Panc1 (cell line): ENCODE results near the gene SHF. TPM values are rescaled to one million over a fixed set of nuclear protein-coding genes. Genes with fewer than 3 reads are reported as not detected.

Experiments used
- ATAC-seq: fragments of 200-7000 bp; cut with Tn5 transposase; 2 replicates; pipeline ENCODE4 v1.9.1; 2020; ENCODE audit warnings: mild to moderate bottlenecking, moderate library complexity
- BruUV-seq: library from RNA; stranded (reverse); fragments of 400-500 nt; replicated peaks from 2 replicates; lab custom pipeline; 2021; lab: Mats Ljungman, UMichigan
- CTCF ChIA-PET: fragments of 300-600 bp; sonication (Branson Sonifier 250); formaldehyde crosslinking; loops from one replicate; lab custom pipeline; 2022; ENCODE audit warnings: antibody characterized with exemption; lab: Charles Lee
- POLR2A ChIA-PET: fragments of 300-600 bp; sonication (Branson Sonifier 250); formaldehyde crosslinking; loops from one replicate; lab custom pipeline; 2022; ENCODE audit warnings: antibody characterized with exemption; lab: Charles Lee
- DNase-seq: peaks from one replicate; pipeline ENCODE4 v3.0.0-alpha.2; 2010; ENCODE audit warnings: low read depth, low spot score
- H3K27ac ChIP-seq: 2 replicates; pipeline ENCODE4 v1.5.1; 2011; ENCODE audit warnings: mild to moderate bottlenecking, low read length, inconsistent platforms
- H3K27me3 ChIP-seq: fragments of 200-500 bp; sonication (Bioruptor generic); 2 replicates; pipeline ENCODE4 v1.6.0; 2014; ENCODE audit warnings: low read length, inconsistent platforms; ENCODE audit not compliant: control insufficient read depth, insufficient read depth
- H3K36me3 ChIP-seq: fragments of 200-500 bp; sonication (Bioruptor generic); 2 replicates; pipeline ENCODE4 v1.5.1; 2014; ENCODE audit warnings: inconsistent platforms, mild to moderate bottlenecking, low read length, moderate library complexity; ENCODE audit not compliant: control insufficient read depth, insufficient read depth
- H3K4me1 ChIP-seq: 2 replicates; pipeline ENCODE4 v1.5.1; 2011; ENCODE audit warnings: inconsistent platforms, mild to moderate bottlenecking, low read length, moderate library complexity; ENCODE audit not compliant: control insufficient read depth, insufficient read depth
- H3K4me3 ChIP-seq, 2 experiments: 2 replicates each; pipeline ENCODE4 v1.5.1; 2011 to 2012; ENCODE audit warnings: low read depth in 2 of 2, low read length in 2 of 2, mild to moderate bottlenecking in 2 of 2, inconsistent platforms in 1 of 2, moderate library complexity in 1 of 2
- H3K9me3 ChIP-seq: fragments of 200-500 bp; sonication (Bioruptor generic); 2 replicates; pipeline ENCODE4 v1.5.1; 2014; ENCODE audit warnings: low read depth, mild to moderate bottlenecking, inconsistent platforms, low read length, moderate library complexity; ENCODE audit not compliant: control insufficient read depth, insufficient read depth
- POLR2AphosphoS5 ChIP-seq: IDR thresholded peaks from 2 replicates; pipeline ENCODE4 v1.6.1; 2012; ENCODE audit warnings: mild to moderate bottlenecking, low read depth, low read length, moderate library complexity
- REST ChIP-seq, 2 experiments: IDR thresholded peaks; 2 replicates each; pipeline ENCODE4 v1.6.1; 2011 to 2012; ENCODE audit warnings: low read depth in 2 of 2, control low read depth in 1 of 2, low read length in 1 of 2, mild to moderate bottlenecking in 1 of 2, moderate library complexity in 1 of 2; ENCODE audit not compliant: insufficient read depth in 1 of 2
- SIN3A ChIP-seq: IDR thresholded peaks from 2 replicates; pipeline ENCODE4 v1.6.1; 2012; ENCODE audit warnings: low read depth, mild to moderate bottlenecking, low read length, moderate library complexity, borderline replicate concordance; ENCODE audit not compliant: insufficient read depth
- TCF7L2 ChIP-seq: IDR thresholded peaks from 2 replicates; pipeline ENCODE4 v1.6.1; 2011; ENCODE audit warnings: mild to moderate bottlenecking, low read depth, low read length, inconsistent platforms
- in situ Hi-C: cut with HindIII; loops from 2 replicates; pipeline ENCODE4 v1.10.0; 2016; ENCODE audit warnings: low sequenced_read_pairs, low pct_unique_long_range_greater_than_20kb
- intact Hi-C: fragments of 100-400 bp; cut with micrococcal nuclease; formaldehyde crosslinking; loops from one replicate; pipeline ENCODE4 v1.10.0; 2022; ENCODE audit not compliant: unreplicated experiment
- total RNA-seq: library from RNA; stranded (reverse); gene quantifications from one replicate; pipeline ENCODE4 v1.2.1, GENCODE V29; 2021; ENCODE audit not compliant: unreplicated experiment
- TF ChIP-seq, protein P1 (sequence below): fragments of 450-650 bp; IDR thresholded peaks from 2 replicates; pipeline ENCODE4 v1.5.1; 2017; ENCODE audit warnings: mild to moderate bottlenecking

Gene SHF
- total RNA-seq, 1 experiment from 2014 or later, result 3.0 TPM

GRCh38 chr15:45212493-45212892, 24.7 kb upstream of the SHF start:
- intact Hi-C loops, result no loop called here
- ChIA-PET CTCF (interaction anchor here (0.5 kb wide), 1 partner anchor 196 kb away, joined by 3 read pairs; no protein-coding TSS in a partner anchor), POLR2A (no interaction called here)
- ATAC-seq, result no peak
- no peak for DNase-seq
- no peak overlapping the region for H3K27ac ChIP-seq
- no peaks in the 10 kb centered on the region for H3K4me1 ChIP-seq
- TF ChIP-seq TCF7L2 (no peak), REST (IDR thresholded peaks at IDR 0.05; ENCODE audit: insufficient read depth in 1 of 2, low read depth in 2 of 2, low read length in 1 of 2) (no peak)
- TF ChIP-seq, protein P1, sequence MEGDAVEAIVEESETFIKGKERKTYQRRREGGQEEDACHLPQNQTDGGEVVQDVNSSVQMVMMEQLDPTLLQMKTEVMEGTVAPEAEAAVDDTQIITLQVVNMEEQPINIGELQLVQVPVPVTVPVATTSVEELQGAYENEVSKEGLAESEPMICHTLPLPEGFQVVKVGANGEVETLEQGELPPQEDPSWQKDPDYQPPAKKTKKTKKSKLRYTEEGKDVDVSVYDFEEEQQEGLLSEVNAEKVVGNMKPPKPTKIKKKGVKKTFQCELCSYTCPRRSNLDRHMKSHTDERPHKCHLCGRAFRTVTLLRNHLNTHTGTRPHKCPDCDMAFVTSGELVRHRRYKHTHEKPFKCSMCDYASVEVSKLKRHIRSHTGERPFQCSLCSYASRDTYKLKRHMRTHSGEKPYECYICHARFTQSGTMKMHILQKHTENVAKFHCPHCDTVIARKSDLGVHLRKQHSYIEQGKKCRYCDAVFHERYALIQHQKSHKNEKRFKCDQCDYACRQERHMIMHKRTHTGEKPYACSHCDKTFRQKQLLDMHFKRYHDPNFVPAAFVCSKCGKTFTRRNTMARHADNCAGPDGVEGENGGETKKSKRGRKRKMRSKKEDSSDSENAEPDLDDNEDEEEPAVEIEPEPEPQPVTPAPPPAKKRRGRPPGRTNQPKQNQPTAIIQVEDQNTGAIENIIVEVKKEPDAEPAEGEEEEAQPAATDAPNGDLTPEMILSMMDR, result no peak
- H3K36me3 ChIP-seq, result no peaks in the 10 kb centered on the region
- H3K9me3 ChIP-seq, result no peaks in the 10 kb centered on the region
- BruUV-seq, result no TSS peak
- H3K4me3 ChIP-seq, result no peak overlapping the region
- in situ Hi-C loops, result no loop called here
- H3K27me3 ChIP-seq, result no peaks in the 10 kb centered on the region

DNA sequence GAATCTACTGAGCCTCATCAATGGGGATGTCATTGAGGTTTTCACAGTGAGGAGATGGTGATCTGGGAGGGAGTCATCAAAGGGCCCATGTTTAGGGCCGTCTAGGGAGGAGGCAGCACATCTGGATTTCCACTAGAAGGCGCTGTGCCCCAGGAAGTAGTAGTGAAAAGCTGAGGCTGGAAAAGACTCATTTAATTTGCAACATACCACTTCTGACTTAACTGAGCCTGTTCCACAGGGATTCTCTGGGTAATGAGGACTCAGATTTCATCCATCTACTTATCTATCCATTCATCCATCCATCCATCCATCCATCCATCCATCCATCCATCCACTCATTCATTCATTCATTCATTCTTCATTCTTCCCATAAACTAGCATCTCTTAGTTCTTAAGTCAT, 17.4 kb upstream of the SHF start:
- peak; percentile 39 for ATAC-seq
- CTCF ChIA-PET, result interaction anchor here (0.6 to 1.3 kb wide), 6 partner anchors 21 to 199 kb away, joined by 3 to 10 read pairs (median 4); no protein-coding TSS in a partner anchor
- no peak overlapping the region for H3K4me3 ChIP-seq
- no peak overlapping the region for H3K27ac ChIP-seq
- H3K36me3 ChIP-seq, result no peaks in the 10 kb centered on the region
- no peaks in the 10 kb centered on the region for H3K9me3 ChIP-seq
- in situ Hi-C loops, result no loop called here
- POLR2A ChIA-PET, result no interaction called here
- DNase-seq, result peak; percentile 69
- no peaks in the 10 kb centered on the region for H3K27me3 ChIP-seq
- intact Hi-C loops, result loop anchor here (5.0 kb wide), 2 partner anchors 57 to 197 kb away; a partner anchor contains a TSS
- 0 out of 2 replicates have a peak, but pooled peaks have one; percentile 51 for TF ChIP-seq TCF7L2
- no peak for TF ChIP-seq SIN3A
- TF ChIP-seq REST (IDR thresholded peaks at IDR 0.05; ENCODE audit: insufficient read depth in 1 of 2, low read depth in 2 of 2, low read length in 1 of 2), result no peak
- TF ChIP-seq POLR2AphosphoS5, result no peak
- TF ChIP-seq, protein P1, result peak; percentile 97
- no TSS peak for BruUV-seq
- H3K4me1 ChIP-seq, result peaks cover 6% of the 10 kb centered on the region
